ENCODE data around the gene IGFBP2.

IGFBP2 gene

GRCh38 chr2:216673021-216673420 is 39.8 kb downstream of the IGFBP2 start:
- H3K4me3 ChIP-seq (ENCODE audit: low read length) = no peak overlapping the region
- H3K36me3 ChIP-seq (ENCODE audit: control insufficient read depth, insufficient read depth, low read length) = no peaks in the 10 kb centered on the region
- H3K9me3 ChIP-seq (ENCODE audit: control insufficient read depth, low read length) = no peaks in the 10 kb centered on the region
- no peaks in the 10 kb centered on the region for H3K4me1 ChIP-seq (ENCODE audit: control insufficient read depth, insufficient read depth, low read length)
- no peaks in the 10 kb centered on the region for H3K27me3 ChIP-seq (ENCODE audit: control insufficient read depth, insufficient read depth, low read length)
- H3K9ac ChIP-seq (ENCODE audit: low read length) = no peak overlapping the region

- Histone ChIP-seq H3K4me3 (ENCODE audit: low read length) (no peak overlapping the region), H3K27me3 (ENCODE audit: control insufficient read depth, insufficient read depth, low read length) (no peaks in the 10 kb centered on the region), H3K9ac (ENCODE audit: low read length) (no peak overlapping the region), H3K36me3 (ENCODE audit: control insufficient read depth, insufficient read depth, low read length) (no peaks in the 10 kb centered on the region), H3K9me3 (ENCODE audit: control insufficient read depth, low read length) (no peaks in the 10 kb centered on the region), H3K4me1 (ENCODE audit: control insufficient read depth, insufficient read depth, low read length) (no peaks in the 10 kb centered on the region)
Observed at GRCh38 chr2:216673609-216674008, 40.4 kb downstream of the IGFBP2 start.

DNA sequence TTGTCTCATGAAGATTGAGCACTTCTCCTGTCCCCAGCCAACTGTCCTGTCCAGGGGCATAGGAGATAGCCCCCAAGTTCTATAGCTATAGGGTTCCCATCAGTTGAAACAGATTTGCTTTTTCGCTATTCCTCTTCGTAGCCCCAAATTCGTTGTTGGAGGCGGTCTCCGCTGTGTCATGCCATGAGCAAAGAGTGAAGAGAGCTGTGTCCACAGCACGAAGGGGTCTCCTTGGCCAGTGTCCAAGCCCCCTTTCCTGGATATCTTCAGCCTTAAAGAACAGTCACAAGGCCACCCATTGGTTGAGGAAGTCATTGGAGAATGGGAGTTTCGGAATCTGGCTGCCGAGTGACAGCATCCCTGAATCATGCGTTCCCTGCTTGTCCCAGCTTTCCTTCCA is 41.2 kb downstream of the IGFBP2 start:
- H3K9ac ChIP-seq (ENCODE audit: low read length) = no peak overlapping the region
- no peaks in the 10 kb centered on the region for H3K9me3 ChIP-seq (ENCODE audit: control insufficient read depth, low read length)
- H3K36me3 ChIP-seq (ENCODE audit: control insufficient read depth, insufficient read depth, low read length) = no peaks in the 10 kb centered on the region
- H3K4me1 ChIP-seq (ENCODE audit: control insufficient read depth, insufficient read depth, low read length) = no peaks in the 10 kb centered on the region
- no peak overlapping the region for H3K4me3 ChIP-seq (ENCODE audit: low read length)
- H3K27me3 ChIP-seq (ENCODE audit: control insufficient read depth, insufficient read depth, low read length) = no peaks in the 10 kb centered on the region

- Histone ChIP-seq H3K27me3 (ENCODE audit: control insufficient read depth, insufficient read depth, low read length) (no peaks in the 10 kb centered on the region), H3K36me3 (ENCODE audit: control insufficient read depth, insufficient read depth, low read length) (no peaks in the 10 kb centered on the region), H3K4me3 (ENCODE audit: low read length) (no peak overlapping the region), H3K4me1 (ENCODE audit: control insufficient read depth, insufficient read depth, low read length) (no peaks in the 10 kb centered on the region), H3K9me3 (ENCODE audit: control insufficient read depth, low read length) (no peaks in the 10 kb centered on the region), H3K9ac (ENCODE audit: low read length) (no peak overlapping the region)
Observed at GRCh38 chr2:216676630-216677029, 43.4 kb downstream of the IGFBP2 start.

DNA sequence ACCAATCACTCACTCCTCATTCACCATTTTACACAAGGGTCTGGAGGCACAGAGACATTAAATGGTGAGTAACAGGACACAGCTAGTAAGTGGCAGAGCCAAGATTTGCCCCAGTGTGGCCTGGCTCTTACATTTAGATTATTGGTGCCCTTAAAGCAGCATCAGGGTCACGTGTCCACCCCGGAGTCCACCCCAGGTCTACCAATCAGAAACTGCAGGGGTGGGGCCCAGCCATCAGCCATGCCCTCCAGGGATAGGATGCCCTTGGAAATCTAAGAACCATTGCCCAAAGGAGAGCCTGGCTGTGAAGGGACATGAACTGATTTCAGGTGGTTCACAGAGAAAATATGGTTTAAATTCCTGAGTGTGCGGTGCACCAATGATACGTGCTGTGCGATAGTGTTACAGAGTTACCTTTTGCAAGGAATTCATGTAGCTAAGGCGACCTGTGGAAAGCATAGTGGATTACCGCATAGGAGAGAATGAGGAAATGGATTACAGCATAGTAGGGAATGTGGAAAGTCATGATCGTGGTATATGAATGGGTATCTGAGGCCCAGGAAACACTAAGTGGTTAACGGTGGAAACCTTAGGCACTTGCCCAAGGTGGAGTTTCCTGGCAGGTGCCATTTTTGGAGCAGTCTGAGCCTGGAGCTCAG is 44.3 kb downstream of the IGFBP2 start:
- no peaks in the 10 kb centered on the region for H3K27me3 ChIP-seq (ENCODE audit: control insufficient read depth, insufficient read depth, low read length)
- H3K4me1 ChIP-seq (ENCODE audit: control insufficient read depth, insufficient read depth, low read length) = peaks cover 6% of the 10 kb centered on the region
- H3K9me3 ChIP-seq (ENCODE audit: control insufficient read depth, low read length) = no peaks in the 10 kb centered on the region
- H3K4me3 ChIP-seq (ENCODE audit: low read length) = no peak overlapping the region
- no peaks in the 10 kb centered on the region for H3K36me3 ChIP-seq (ENCODE audit: control insufficient read depth, insufficient read depth, low read length)
- no peak overlapping the region for H3K9ac ChIP-seq (ENCODE audit: low read length)

- Histone ChIP-seq H3K36me3 (ENCODE audit: control insufficient read depth, insufficient read depth, low read length) (no peaks in the 10 kb centered on the region), H3K27me3 (ENCODE audit: control insufficient read depth, insufficient read depth, low read length) (no peaks in the 10 kb centered on the region), H3K4me3 (ENCODE audit: low read length) (no peak overlapping the region), H3K4me1 (ENCODE audit: control insufficient read depth, insufficient read depth, low read length) (peaks cover 9% of the 10 kb centered on the region), H3K9me3 (ENCODE audit: control insufficient read depth, low read length) (no peaks in the 10 kb centered on the region), H3K9ac (ENCODE audit: low read length) (no peak overlapping the region)
Observed at GRCh38 chr2:216678098-216678465, 44.9 kb downstream of the IGFBP2 start.

- Histone ChIP-seq H3K4me3 (ENCODE audit: low read length) (no peak overlapping the region), H3K4me1 (ENCODE audit: control insufficient read depth, insufficient read depth, low read length) (peaks cover 19% of the 10 kb centered on the region), H3K27me3 (ENCODE audit: control insufficient read depth, insufficient read depth, low read length) (no peaks in the 10 kb centered on the region), H3K9ac (ENCODE audit: low read length) (no peak overlapping the region), H3K9me3 (ENCODE audit: control insufficient read depth, low read length) (no peaks in the 10 kb centered on the region), H3K36me3 (ENCODE audit: control insufficient read depth, insufficient read depth, low read length) (no peaks in the 10 kb centered on the region)
Observed at GRCh38 chr2:216678813-216679657, 45.8 kb downstream of the IGFBP2 start.

- Histone ChIP-seq H3K9ac (ENCODE audit: low read length) (no peak overlapping the region), H3K9me3 (ENCODE audit: control insufficient read depth, low read length) (no peaks in the 10 kb centered on the region)
Observed at GRCh38 chr2:216679658-216680024, 46.4 kb downstream of the IGFBP2 start.

GRCh38 chr2:216680951-216681629 is 47.9 kb downstream of the IGFBP2 start:
- Histone ChIP-seq H3K27me3 (ENCODE audit: control insufficient read depth, insufficient read depth, low read length) (no peaks in the 10 kb centered on the region), H3K9ac (ENCODE audit: low read length) (no peak overlapping the region), H3K36me3 (ENCODE audit: control insufficient read depth, insufficient read depth, low read length) (no peaks in the 10 kb centered on the region), H3K4me1 (ENCODE audit: control insufficient read depth, insufficient read depth, low read length) (peaks cover 26% of the 10 kb centered on the region), H3K4me3 (ENCODE audit: low read length) (no peak overlapping the region), H3K9me3 (ENCODE audit: control insufficient read depth, low read length) (no peaks in the 10 kb centered on the region)

More at GRCh38 chr2:216679658-216680024, 46.4 kb downstream of the IGFBP2 start:
- H3K4me1 ChIP-seq (ENCODE audit: control insufficient read depth, insufficient read depth, low read length) = peaks cover 25% of the 10 kb centered on the region
- no peak overlapping the region for H3K4me3 ChIP-seq (ENCODE audit: low read length)
- H3K36me3 ChIP-seq (ENCODE audit: control insufficient read depth, insufficient read depth, low read length) = no peaks in the 10 kb centered on the region
- H3K27me3 ChIP-seq (ENCODE audit: control insufficient read depth, insufficient read depth, low read length) = no peaks in the 10 kb centered on the region

- H3K4me3 ChIP-seq (ENCODE audit: low read length) = no peak overlapping the region
- peaks cover 26% of the 10 kb centered on the region for H3K4me1 ChIP-seq (ENCODE audit: control insufficient read depth, insufficient read depth, low read length)
- H3K9me3 ChIP-seq (ENCODE audit: control insufficient read depth, low read length) = no peaks in the 10 kb centered on the region
- no peaks in the 10 kb centered on the region for H3K36me3 ChIP-seq (ENCODE audit: control insufficient read depth, insufficient read depth, low read length)
- no peak overlapping the region for H3K9ac ChIP-seq (ENCODE audit: low read length)
- H3K27me3 ChIP-seq (ENCODE audit: control insufficient read depth, insufficient read depth, low read length) = no peaks in the 10 kb centered on the region
Observed at GRCh38 chr2:216681683-216682082, 48.5 kb downstream of the IGFBP2 start.

DNA sequence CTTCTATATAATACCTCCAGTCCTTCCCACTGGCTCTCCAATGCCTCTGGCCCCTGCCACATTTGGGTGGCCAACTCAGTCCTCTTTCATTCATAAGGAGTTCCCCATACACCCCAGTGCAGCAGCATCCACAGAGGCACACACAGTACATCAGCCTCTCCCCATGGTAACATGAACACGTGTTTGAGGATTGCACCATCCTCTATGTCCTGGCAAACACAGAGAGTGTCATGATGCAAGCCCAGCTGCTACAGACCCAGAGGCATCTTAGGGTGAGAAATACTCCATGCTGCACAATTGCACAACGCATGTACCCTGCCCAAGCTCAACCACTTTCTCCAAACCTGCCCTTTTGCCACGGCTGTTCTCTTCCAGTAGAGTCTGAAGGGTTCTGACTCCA is 50.6 kb downstream of the IGFBP2 start:
- peaks cover 7% of the 10 kb centered on the region for H3K27me3 ChIP-seq (ENCODE audit: control insufficient read depth, insufficient read depth, low read length)
- H3K9ac ChIP-seq (ENCODE audit: low read length) = no peak overlapping the region
- H3K36me3 ChIP-seq (ENCODE audit: control insufficient read depth, insufficient read depth, low read length) = no peaks in the 10 kb centered on the region
- H3K4me1 ChIP-seq (ENCODE audit: control insufficient read depth, insufficient read depth, low read length) = peaks cover 27% of the 10 kb centered on the region
- H3K9me3 ChIP-seq (ENCODE audit: control insufficient read depth, low read length) = no peaks in the 10 kb centered on the region
- no peak overlapping the region for H3K4me3 ChIP-seq (ENCODE audit: low read length)

- Histone ChIP-seq H3K4me3 (ENCODE audit: low read length) (no peak overlapping the region), H3K9ac (ENCODE audit: low read length) (no peak overlapping the region), H3K9me3 (ENCODE audit: control insufficient read depth, low read length) (no peaks in the 10 kb centered on the region), H3K4me1 (ENCODE audit: control insufficient read depth, insufficient read depth, low read length) (peaks cover 37% of the 10 kb centered on the region), H3K27me3 (ENCODE audit: control insufficient read depth, insufficient read depth, low read length) (peaks cover 7% of the 10 kb centered on the region), H3K36me3 (ENCODE audit: control insufficient read depth, insufficient read depth, low read length) (no peaks in the 10 kb centered on the region)
Observed at GRCh38 chr2:216685327-216685875, 52.2 kb downstream of the IGFBP2 start.

Data from mucosa of stomach (tissue), 1 donor.